Activated effector memory CD4-positive, alpha-beta T cell treated with anti-CD3 and anti-CD28 coated beads, Interleukin-2, amount 50 U/mL, for 16 hours (primary cell): ENCODE results near the gene LRRC10.

Experiments
- DNase-seq: peaks from one replicate; pipeline ENCODE4 v3.0.0-alpha.2; 2020

LRRC10 gene

GRCh38 chr12:69610729-69611128 is at the start of gene LRRC10:
Gene LRRC10, minus strand, starts transcription at chr12:69610907. Its CDS starts 69 bp downstream, at chr12:69610838.
- no peak for DNase-seq

GRCh38 chr12:69660164-69660863 is 49.6 kb upstream of the LRRC10 start:
- DNase-seq = no peak

- DNase-seq = no peak
Observed at GRCh38 chr12:69658203-69658602, 47.5 kb upstream of the LRRC10 start.

GRCh38 chr12:69657376-69658137 is 46.9 kb upstream of the LRRC10 start:
- DNase-seq = no peak

GRCh38 chr12:69655616-69656340 is 45.1 kb upstream of the LRRC10 start:
- no peak for DNase-seq

GRCh38 chr12:69653703-69654102 is 43.0 kb upstream of the LRRC10 start:
- no peak for DNase-seq

- DNase-seq = no peak
Observed at GRCh38 chr12:69651922-69652321, 41.2 kb upstream of the LRRC10 start.

GRCh38 chr12:69649529-69649928 is 38.8 kb upstream of the LRRC10 start:
- no peak for DNase-seq

- no peak for DNase-seq
Observed at GRCh38 chr12:69648476-69648875, 37.8 kb upstream of the LRRC10 start.

GRCh38 chr12:69647178-69647577 is 36.5 kb upstream of the LRRC10 start:
- no peak for DNase-seq

- DNase-seq = no peak
Observed at GRCh38 chr12:69645031-69645430, 34.3 kb upstream of the LRRC10 start.

- DNase-seq = no peak
Observed at GRCh38 chr12:69644511-69644910, 33.8 kb upstream of the LRRC10 start.

- DNase-seq = no peak
Observed at GRCh38 chr12:69642531-69642930, 31.8 kb upstream of the LRRC10 start.

- DNase-seq = no peak
Observed at GRCh38 chr12:69641546-69641945, 30.8 kb upstream of the LRRC10 start.

GRCh38 chr12:69639400-69640016 is 28.8 kb upstream of the LRRC10 start:
- peak; percentile 84 for DNase-seq

GRCh38 chr12:69633061-69633460 is 22.4 kb upstream of the LRRC10 start:
- DNase-seq = no peak

GRCh38 chr12:69630191-69630590 is 19.5 kb upstream of the LRRC10 start:
- no peak for DNase-seq

GRCh38 chr12:69627501-69627900 is 16.8 kb upstream of the LRRC10 start:
- DNase-seq = no peak

GRCh38 chr12:69623970-69624369 is 13.3 kb upstream of the LRRC10 start:
- no peak for DNase-seq

- no peak for DNase-seq
Observed at GRCh38 chr12:69621551-69621950, 10.8 kb upstream of the LRRC10 start.

- no peak for DNase-seq
Observed at GRCh38 chr12:69620921-69621320, 10.2 kb upstream of the LRRC10 start.

GRCh38 chr12:69620077-69620476 is 9.4 kb upstream of the LRRC10 start:
- no peak for DNase-seq

- DNase-seq = no peak
Observed at GRCh38 chr12:69619050-69619449, 8.3 kb upstream of the LRRC10 start.
